Adrenal gland (tissue), 12 donors: Measurements from ENCODE around the gene FAM219B. TPM values are rescaled to one million over a fixed set of nuclear protein-coding genes. Genes with fewer than 3 reads are reported as not detected.
"Not testable (repeated sequence)": the region's sequence is repeated elsewhere in the genome, so short reads cannot be mapped to it uniquely, and the experiment has no call there.

ENCODE experiments used
- DNase-seq, 7 donors: peaks; one replicate each; pipeline ENCODE4 v3.0.0-alpha.2; 2019 to 2020
- H3K27ac ChIP-seq, 5 donors: fragments of 200-600 bp; sonication (generic) in 4 of 5; 1 replicate in 3 of 5; 2 replicates in 2 of 5; pipeline versions ENCODE4 v1.5.1 to v1.8.0; 2016 to 2020; ENCODE audit warnings: mild to moderate bottlenecking in 1 of 5
- H3K27me3 ChIP-seq: fragments of 200-600 bp; 2 replicates; pipeline ENCODE4 v1.8.0; 2021
- H3K36me3 ChIP-seq, 2 donors: fragments of 200-600 bp; replicated peaks in 1 of 2; 1 replicate in 1 of 2; 2 replicates in 1 of 2; pipeline versions ENCODE4 v1.5.1 to v1.8.0; 2018 to 2022
- H3K4me1 ChIP-seq, 2 donors: fragments of 200-600 bp; replicated peaks in 1 of 2; 1 replicate in 1 of 2; 2 replicates in 1 of 2; pipeline versions ENCODE4 v1.5.1 to v1.8.0; 2018 to 2021
- H3K4me3 ChIP-seq, 4 donors: fragments of 200-600 bp; sonication (generic) in 3 of 4; one replicate each; pipeline ENCODE4 v1.5.1; 2016 to 2018
- H3K9me3 ChIP-seq, 3 donors: fragments of 200-600 bp; sonication (generic) in 1 of 3; replicated peaks in 1 of 3; 1 replicate in 2 of 3; 2 replicates in 1 of 3; pipeline versions ENCODE4 v1.5.1 to v1.8.0; 2016 to 2021
- POLR2A ChIP-seq, 2 donors: fragments of 450-650 bp; IDR thresholded peaks; one replicate each; pipeline ENCODE4 v1.6.1; 2017; ENCODE audit warnings: antibody characterized with exemption in 2 of 2, mild to moderate bottlenecking in 2 of 2, moderate library complexity in 1 of 2
- WGBS, 4 donors: extraction: QIAGEN DNeasy Blood & Tissue Kit in 2 of 4; methylation state at CpG; one replicate each; pipeline versions ENCODE4 v1.1.5 to v1.1.7; 2013 to 2017; 5-methylcytosine and 5-hydroxymethylcytosine counted together
- intact Hi-C, 2 donors: fragments of 100-400 bp; cut with DNase I; formaldehyde crosslinking; loops; one replicate each; pipeline versions ENCODE4 v1.14.1 to v1.15.0; 2022 to 2023
- polyA plus RNA-seq, 3 donors: library from polyadenylated mRNA; stranded (reverse); fragments of 200-250 nt in 2 of 3; fragments of 350-450 nt in 1 of 3; fragmentation: Illumina TruSeq in 1 of 3; extraction: RNeasy Lipid Tissue Mini Kit (QIAGEN cat#74804) in 1 of 3; gene quantifications; one replicate each; pipeline ENCODE4 v1.2.3, GENCODE V29; 2013 to 2014
- total RNA-seq, 9 donors: library from RNA; depleted of rRNA in 4 of 9; stranded (reverse); fragments of >200 nt in 4 of 9; fragments of 120-200 nt in 1 of 9; fragmentation: NEBNext Ultra II Directional in 1 of 9; extraction: Animal tissue kit (Norgen Biotek cat#: 25700) in 1 of 9; gene quantifications; one replicate each; pipeline versions ENCODE4 v1.1.0 to v1.2.4, GENCODE V29; 2013 to 2023
- TF ChIP-seq, protein P1 (sequence below), 6 experiments: fragments of 450-650 bp in 4 of 6; fragments of 200-600 bp in 2 of 6; sonication (generic) in 1 of 6; IDR thresholded peaks; 1 replicate in 5 of 6; 2 replicates in 1 of 6; pipeline versions ENCODE4 v1.5.1 to v1.8.0; 2016 to 2021; ENCODE audit warnings: antibody characterized with exemption in 6 of 6, mild to moderate bottlenecking in 2 of 6, moderate library complexity in 1 of 6
- donor health status: healthy with polysubstance abuse.
- donor health status: Bipolar disorder and iron deficiency.
- donor health status: DM: yes; HTN: yes; CAD: no.
- donor health status: DM: no; HTN: no; CAD: no.
- donor health status: DM: no; HTN: no; CAD: no.
- donor health status: DM: yes; HTN: yes; CAD: no.

Gene FAM219B
- total and polyA plus RNA-seq, 12 donors: 44.0 to 112 (median 72.4) TPM

DNA sequence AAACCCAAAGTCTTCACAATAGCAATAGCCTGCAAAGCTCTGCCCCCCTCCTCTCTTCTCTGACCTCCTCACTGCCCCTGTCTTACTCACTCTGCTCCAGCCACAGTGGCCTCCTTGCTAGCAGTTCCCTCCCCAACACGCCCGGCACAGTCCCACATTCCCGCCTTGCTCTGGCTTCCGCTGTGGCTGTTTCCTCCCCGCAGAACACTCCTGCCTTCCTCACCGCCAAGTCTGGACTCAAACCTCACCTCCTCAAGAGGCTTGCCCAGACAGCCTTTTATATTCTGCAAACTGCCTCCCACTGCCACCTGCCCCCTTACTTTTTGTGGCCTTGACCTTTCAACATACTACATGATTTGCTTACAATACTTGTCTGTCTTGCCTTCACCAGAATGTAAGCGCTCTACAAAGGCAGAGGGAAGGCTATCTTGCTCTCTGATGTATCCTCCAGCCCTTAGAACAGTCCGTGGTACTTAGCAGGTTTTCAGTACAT lies 17.2 kb downstream of the FAM219B start:
- intact Hi-C loops: no loop called here
- DNase-seq: peak in 6 of 7 donors; percentile 52 to 69 (median 57)
- Histone ChIP-seq H3K36me3 (peaks cover 0 to 17% of the 10 kb centered on the region in 2 donors), H3K27ac (peak overlapping the region; percentile 0 to 92 (median 84)), H3K4me1 (peaks cover 29 to 34% of the 10 kb centered on the region in 2 donors), H3K9me3 (no peaks in the 10 kb centered on the region), H3K4me3 (peak overlapping the region in 3 of 4 donors; percentile 76 to 96 (median 86)), H3K27me3 (no peaks in the 10 kb centered on the region)
- WGBS, 4 donors: 10 to 17% (median 13%) methylated on average over 7 to 8 of the region's 8 CpGs
- TF ChIP-seq, protein P1, sequence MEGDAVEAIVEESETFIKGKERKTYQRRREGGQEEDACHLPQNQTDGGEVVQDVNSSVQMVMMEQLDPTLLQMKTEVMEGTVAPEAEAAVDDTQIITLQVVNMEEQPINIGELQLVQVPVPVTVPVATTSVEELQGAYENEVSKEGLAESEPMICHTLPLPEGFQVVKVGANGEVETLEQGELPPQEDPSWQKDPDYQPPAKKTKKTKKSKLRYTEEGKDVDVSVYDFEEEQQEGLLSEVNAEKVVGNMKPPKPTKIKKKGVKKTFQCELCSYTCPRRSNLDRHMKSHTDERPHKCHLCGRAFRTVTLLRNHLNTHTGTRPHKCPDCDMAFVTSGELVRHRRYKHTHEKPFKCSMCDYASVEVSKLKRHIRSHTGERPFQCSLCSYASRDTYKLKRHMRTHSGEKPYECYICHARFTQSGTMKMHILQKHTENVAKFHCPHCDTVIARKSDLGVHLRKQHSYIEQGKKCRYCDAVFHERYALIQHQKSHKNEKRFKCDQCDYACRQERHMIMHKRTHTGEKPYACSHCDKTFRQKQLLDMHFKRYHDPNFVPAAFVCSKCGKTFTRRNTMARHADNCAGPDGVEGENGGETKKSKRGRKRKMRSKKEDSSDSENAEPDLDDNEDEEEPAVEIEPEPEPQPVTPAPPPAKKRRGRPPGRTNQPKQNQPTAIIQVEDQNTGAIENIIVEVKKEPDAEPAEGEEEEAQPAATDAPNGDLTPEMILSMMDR (IDR thresholded peaks at IDR 0.05): no peak
- no peak for TF ChIP-seq POLR2A (IDR thresholded peaks at IDR 0.05)

- Histone ChIP-seq H3K27me3 (no peaks in the 10 kb centered on the region), H3K27ac (peak overlapping the region in 3 of 5 donors; percentile 46 to 92 (median 84)), H3K36me3 (peaks cover 0 to 17% of the 10 kb centered on the region in 2 donors), H3K9me3 (no peaks in the 10 kb centered on the region), H3K4me3 (no peak overlapping the region), H3K4me1 (peaks cover 29 to 39% of the 10 kb centered on the region in 2 donors)
- DNase-seq: no peak
- TF ChIP-seq, protein P1 (IDR thresholded peaks at IDR 0.05): no peak
- TF ChIP-seq POLR2A (IDR thresholded peaks at IDR 0.05): no peak
- 83 to 96% (median 88%) methylated on average over 3 to 4 of the region's 4 CpGs for WGBS, 4 donors
- intact Hi-C loops: no loop called here
Measured at GRCh38 chr15:74888716-74889115, 17.9 kb downstream of the FAM219B start.

GRCh38 chr15:74887537-74888193 lies 19.0 kb downstream of the FAM219B start:
- intact Hi-C loops, H3K27me3 ChIP-seq, DNase-seq, H3K27ac ChIP-seq, H3K4me3 ChIP-seq, H3K9me3 ChIP-seq, H3K36me3 ChIP-seq: not testable (repeated sequence)
- H3K4me1 ChIP-seq: peaks cover 29 to 38% of the 10 kb centered on the region in 2 donors
- 78 to 91% (median 85%) methylated on average over 6 to 10 of the region's 10 CpGs for WGBS, 4 donors

DNA sequence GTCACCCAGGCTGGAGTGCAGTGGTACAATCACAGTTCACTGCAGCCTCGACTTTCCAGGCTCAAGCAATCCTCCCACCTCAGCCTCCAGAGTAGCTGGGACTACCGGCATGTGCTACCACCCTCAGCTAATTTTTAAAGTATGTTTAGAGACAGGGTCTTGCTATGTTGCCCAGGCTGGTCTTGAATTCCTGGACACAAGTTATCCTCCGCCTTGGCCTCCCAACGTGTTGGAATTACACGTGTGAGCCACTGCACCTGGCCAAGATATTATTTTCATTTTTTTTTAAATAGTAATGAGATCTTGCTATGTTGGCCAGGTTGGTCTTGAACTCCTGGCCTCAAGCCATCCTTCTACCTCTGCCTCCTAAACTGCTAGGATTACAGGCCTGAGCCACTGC lies 21.2 kb downstream of the FAM219B start:
- TF ChIP-seq POLR2A (IDR thresholded peaks at IDR 0.05): no peak
- TF ChIP-seq, protein P1 (IDR thresholded peaks at IDR 0.05): no peak
- 82 to 92% (median 87%) methylated on average over 5 of the region's 5 CpGs for WGBS, 4 donors
- Histone ChIP-seq H3K9me3 (no peaks in the 10 kb centered on the region), H3K27ac (no peak overlapping the region), H3K36me3 (no peaks in the 10 kb centered on the region), H3K4me3 (no peak overlapping the region), H3K4me1 (peaks cover 12 to 16% of the 10 kb centered on the region in 2 donors), H3K27me3 (no peaks in the 10 kb centered on the region)
- intact Hi-C loops: no loop called here
- no peak for DNase-seq
